ENCODE measurements around the gene ZNF821. TPM values are rescaled to one million over a fixed set of nuclear protein-coding genes. Genes with fewer than 3 reads are reported as not detected.

ZNF821 gene
- total and polyA plus RNA-seq, 2 of the 8 experiments (the other 6 are each of a cell fraction or from before 2014, with no cell fraction given): 9.5 to 14.1 TPM

DNA sequence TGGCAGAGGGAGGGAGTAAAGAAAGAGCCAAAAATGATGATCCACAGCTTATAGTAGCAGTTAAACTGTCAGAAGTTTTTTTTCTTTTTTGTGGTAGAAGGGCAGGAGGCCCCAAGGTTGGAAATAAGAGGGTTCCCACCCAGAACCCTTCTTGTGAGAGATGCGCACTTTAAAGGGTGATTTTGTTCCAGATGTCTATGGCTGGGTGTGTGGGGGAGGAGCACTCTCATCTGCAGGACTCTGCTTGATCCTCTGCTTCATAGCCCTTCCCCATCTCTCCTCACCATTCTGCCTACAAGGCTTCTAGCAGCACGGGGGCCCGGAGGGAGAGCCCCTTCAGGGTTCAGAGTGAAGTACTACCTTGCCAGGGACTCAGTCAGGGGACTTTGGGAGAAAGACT, 31.8 kb downstream of the ZNF821 start:
- Histone ChIP-seq H3K9me3 (ENCODE audit: insufficient read depth in 2 of 2, low read depth in 1 of 2, low read length in 1 of 2) (no peaks in the 10 kb centered on the region), H4K91ac (replicated peaks; ENCODE audit: insufficient read length, low read length) (no peak overlapping the region), H3K36me3 (ENCODE audit: control insufficient read depth in 2 of 4, insufficient read depth in 4 of 4, low read length in 3 of 4) (peaks cover 11 to 32% (median 22%) of the 10 kb centered on the region in 4 experiments; a peak in 7 of 8 replicates), H3K27me3 (replicated peaks in 1 of 4; ENCODE audit: control insufficient read depth in 3 of 4, extremely low read depth in 1 of 4, insufficient read depth in 3 of 4, low read length in 3 of 4) (no peaks in the 10 kb centered on the region), H4K8ac (ENCODE audit: extremely low read depth, insufficient read depth, low read length) (no peak overlapping the region), H3K79me2 (ENCODE audit: control insufficient read depth in 1 of 2, insufficient read depth in 2 of 2, low read length in 2 of 2) (peaks cover under 1 to 9% of the 10 kb centered on the region in 2 experiments; a peak in 2 of 4 replicates), H3K18ac (ENCODE audit: extremely low read depth, low read length) (no peak overlapping the region), H3K4me1 (replicated peaks in 1 of 4; ENCODE audit: control insufficient read depth in 3 of 4, insufficient read depth in 4 of 4, low read length in 3 of 4) (no peaks in the 10 kb centered on the region; a peak in 1 of 7 replicates), H3K27ac (ENCODE audit: low read depth, low read length) (no peak overlapping the region), H3K4ac (replicated peaks; ENCODE audit: insufficient read length, low read depth, low read length) (no peak overlapping the region), H4K20me1 (replicated peaks in 1 of 2; ENCODE audit: control insufficient read depth in 1 of 2, insufficient read depth in 2 of 2, low read length in 2 of 2) (peaks cover 0 to 18% of the 10 kb centered on the region in 2 experiments), H2BK20ac (ENCODE audit: low read length) (no peak overlapping the region), H2AK5ac (ENCODE audit: low read depth, low read length) (no peak overlapping the region), H2BK120ac (replicated peaks; ENCODE audit: low read depth, low read length) (no peak overlapping the region), H3K23me2 (ENCODE audit: low read depth, low read length) (no peaks in the 10 kb centered on the region), H4K5ac (ENCODE audit: insufficient read length, low read depth, low read length) (no peak overlapping the region), H2BK15ac (ENCODE audit: low read length) (no peak overlapping the region), H3K4me2 (ENCODE audit: insufficient read depth in 1 of 2, low read depth in 2 of 2, low read length in 2 of 2) (no peak overlapping the region), H2AFZ (ENCODE audit: low read length) (no peak overlapping the region), H3K23ac (ENCODE audit: insufficient read length) (no peak overlapping the region), H2BK5ac (ENCODE audit: low read depth, low read length) (no peak overlapping the region; the same call in 1 of the 2 replicates), H3K56ac (replicated peaks; ENCODE audit: insufficient read length, low read depth, low read length) (no peak overlapping the region), H3K14ac (ENCODE audit: insufficient read length) (no peak overlapping the region), H3K9ac (replicated peaks in 1 of 4; ENCODE audit: extremely low read depth in 1 of 4, low read depth in 3 of 4, low read length in 3 of 4) (no peak overlapping the region), H3K79me1 (ENCODE audit: low read depth, low read length) (peaks cover under 1% of the 10 kb centered on the region; the same call in 1 of the 2 replicates), H2BK12ac (ENCODE audit: low read depth, low read length) (no peak overlapping the region), H3K4me3 (ENCODE audit: extremely low read depth in 1 of 4, insufficient read depth in 2 of 4, low read depth in 3 of 4, low read length in 4 of 4) (no peak overlapping the region)
- ChIA-PET POLR2A (ENCODE audit: partially characterized antibody) (interaction anchor here (1.0 to 2.2 kb wide), 4 partner anchors 9 to 43 kb away, joined by 3 to 7 read pairs (median 4); partner anchors contain the start of gene AP1G1), CTCF (ENCODE audit: partially characterized antibody) (interaction anchor here (1.3 to 5.9 kb wide), 2 partner anchors 30 to 110 kb away, joined by 3 to 32 read pairs; no protein-coding TSS in a partner anchor)
- no peak for FAIRE-seq
- WGBS, 2 experiments (ENCODE audit: extremely low coverage in 1 of 2, insufficient coverage in 1 of 2, insufficient read length in 1 of 2, insufficient replicate concordance in 2 of 2, low coverage in 1 of 2, low lambda C conversion rate in 2 of 2, missing lambda C conversion rate in 1 of 2): 97% methylated on average over 3 of the region's 3 CpGs; no CpG with 5 or more reads in 1 of the 2 experiments
- DNase-seq (ENCODE audit: low read depth in 1 of 2, low spot score in 2 of 2): no peak
- TF ChIP-seq TAF1 (IDR thresholded peaks at IDR 0.05; ENCODE audit: low read depth, low read length): no peak
- TF ChIP-seq CBX5 (IDR thresholded peaks at IDR 0.05; ENCODE audit: low read depth, low read length): no peak
- no peak for TF ChIP-seq TAF7 (optimal IDR thresholded peaks at IDR 0.05; ENCODE audit: borderline replicate concordance, low read depth, low read length)
- TF ChIP-seq BACH1 (IDR thresholded peaks at IDR 0.05; ENCODE audit: low read length): no peak
- no peak for TF ChIP-seq JUN (IDR thresholded peaks at IDR 0.05; ENCODE audit: low read depth, low read length)
- TF ChIP-seq MAFK (IDR thresholded peaks at IDR 0.05; ENCODE audit: low read depth, low read length): no peak
- no peak for TF ChIP-seq RNF2 (IDR thresholded peaks at IDR 0.05; ENCODE audit: borderline replicate concordance, low read depth, low read length, missing control alignments, poor library complexity, severe bottlenecking)
- TF ChIP-seq SIN3A (conservative IDR thresholded peaks at IDR 0.05 in 1 of 2, IDR thresholded peaks at IDR 0.05 in 1 of 2; ENCODE audit: low read depth in 1 of 2, low read length in 2 of 2): no peak
- TF ChIP-seq TEAD4 (IDR thresholded peaks at IDR 0.05; ENCODE audit: low read depth, low read length): no peak
- TF ChIP-seq, protein P1, sequence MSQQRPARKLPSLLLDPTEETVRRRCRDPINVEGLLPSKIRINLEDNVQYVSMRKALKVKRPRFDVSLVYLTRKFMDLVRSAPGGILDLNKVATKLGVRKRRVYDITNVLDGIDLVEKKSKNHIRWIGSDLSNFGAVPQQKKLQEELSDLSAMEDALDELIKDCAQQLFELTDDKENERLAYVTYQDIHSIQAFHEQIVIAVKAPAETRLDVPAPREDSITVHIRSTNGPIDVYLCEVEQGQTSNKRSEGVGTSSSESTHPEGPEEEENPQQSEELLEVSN (IDR thresholded peaks at IDR 0.05): no peak
- TF ChIP-seq CREB1 (IDR thresholded peaks at IDR 0.05): no peak
- TF ChIP-seq BCL11A (IDR thresholded peaks at IDR 0.05; ENCODE audit: low read depth in 2 of 2, low read length in 2 of 2): no peak
- no peak for TF ChIP-seq CHD2 (IDR thresholded peaks at IDR 0.05; ENCODE audit: low read length)
